H1 (cell line): Measurements from ENCODE around the gene COL17A1. TPM values are rescaled to one million over a fixed set of nuclear protein-coding genes. Genes with fewer than 3 reads are reported as not detected.

Experiments used
- CTCF ChIA-PET: fragments of 300-600 bp; sonication (Branson Sonifier 250); formaldehyde crosslinking; loops from one replicate; lab custom pipeline; 2021; ENCODE audit not compliant: partially characterized antibody; lab: Charles Lee
- POLR2A ChIA-PET: fragments of 300-600 bp; sonication (Branson Sonifier 250); formaldehyde crosslinking; loops from one replicate; lab custom pipeline; 2021; ENCODE audit warnings: inconsistent platforms; ENCODE audit not compliant: partially characterized antibody; lab: Charles Lee
- DNase-seq, 2 experiments: peaks; one replicate each; pipeline versions ENCODE4 v3.0.0 to v3.0.0-alpha.2; 2010 to 2022; ENCODE audit warnings: low spot score in 2 of 2, low read depth in 1 of 2, mixed read lengths in 1 of 2
- FAIRE-seq: peaks from 2 replicates; lab custom pipeline; 2011; peaks lifted over from hg19 to GRCh38; lab: Jason Lieb, UNC
- H2AFZ ChIP-seq: 2 replicates; pipeline ENCODE4 v1.8.1; 2012; ENCODE audit warnings: low read length, inconsistent platforms
- H2AK5ac ChIP-seq: 2 replicates; pipeline ENCODE4 v1.6.1; 2013; ENCODE audit warnings: low read depth, low read length
- H2BK120ac ChIP-seq: replicated peaks from 2 replicates; pipeline ENCODE3; 2013; ENCODE audit warnings: low read depth, low read length, inconsistent platforms
- H2BK12ac ChIP-seq: 2 replicates; pipeline ENCODE4 v1.6.1; 2013; ENCODE audit warnings: low read depth, low read length
- H2BK15ac ChIP-seq: 2 replicates; pipeline ENCODE4 v1.6.1; 2013; ENCODE audit warnings: low read length
- H2BK20ac ChIP-seq: 2 replicates; pipeline ENCODE4 v1.6.1; 2013; ENCODE audit warnings: low read length
- H2BK5ac ChIP-seq: 2 replicates; pipeline ENCODE4 v1.6.1; 2013; ENCODE audit warnings: low read depth, low read length
- H3K14ac ChIP-seq: 2 replicates; pipeline ENCODE4 v1.6.1; 2013; ENCODE audit warnings: inconsistent platforms; ENCODE audit not compliant: insufficient read length
- H3K18ac ChIP-seq: 2 replicates; pipeline ENCODE4 v1.6.1; 2013; ENCODE audit warnings: low read length; ENCODE audit errors: extremely low read depth
- H3K23ac ChIP-seq: 2 replicates; pipeline ENCODE4 v1.6.1; 2013; ENCODE audit warnings: inconsistent platforms; ENCODE audit not compliant: insufficient read length
- H3K23me2 ChIP-seq: 2 replicates; pipeline ENCODE4 v1.6.1; 2013; ENCODE audit warnings: low read depth, low read length
- H3K27ac ChIP-seq: 2 replicates; pipeline ENCODE4 v1.6.1; 2011; ENCODE audit warnings: low read depth, low read length, inconsistent platforms
- H3K27me3 ChIP-seq, 4 experiments: replicated peaks in 1 of 4; 1 replicate in 1 of 4; 2 replicates in 3 of 4; pipeline versions ENCODE4 v1.6.1 to v1.8.1; 2011 to 2013; ENCODE audit warnings: low read length in 3 of 4, mild to moderate bottlenecking in 3 of 4, inconsistent platforms in 2 of 4, mixed read lengths in 2 of 4, moderate library complexity in 1 of 4; ENCODE audit not compliant: control insufficient read depth in 3 of 4, insufficient read depth in 3 of 4; ENCODE audit errors: extremely low read depth in 1 of 4
- H3K36me3 ChIP-seq, 4 experiments: 2 replicates each; pipeline versions ENCODE4 v1.6.1 to v1.8.1; 2011 to 2013; ENCODE audit warnings: mild to moderate bottlenecking in 4 of 4, low read length in 3 of 4, moderate library complexity in 2 of 4, control low read depth in 1 of 4, inconsistent platforms in 1 of 4; ENCODE audit not compliant: insufficient read depth in 4 of 4, control insufficient read depth in 2 of 4
- H3K4ac ChIP-seq: replicated peaks from 2 replicates; pipeline ENCODE3; 2013; ENCODE audit warnings: low read length, low read depth, mixed read lengths, inconsistent platforms; ENCODE audit not compliant: insufficient read length
- H3K4me1 ChIP-seq, 4 experiments: replicated peaks in 1 of 4; 1 replicate in 1 of 4; 2 replicates in 3 of 4; pipeline versions ENCODE4 v1.6.1 to v1.8.1; 2011 to 2013; ENCODE audit warnings: low read length in 3 of 4, inconsistent platforms in 2 of 4, mixed read lengths in 1 of 4; ENCODE audit not compliant: insufficient read depth in 4 of 4, control insufficient read depth in 3 of 4
- H3K4me2 ChIP-seq, 2 experiments: 2 replicates each; pipeline versions ENCODE4 v1.6.1 to v1.8.1; 2011 to 2013; ENCODE audit warnings: low read depth in 2 of 2, low read length in 2 of 2, control low read depth in 1 of 2, inconsistent platforms in 1 of 2, mild to moderate bottlenecking in 1 of 2; ENCODE audit not compliant: insufficient read depth in 1 of 2
- H3K4me3 ChIP-seq, 4 experiments: fragments of 200-600, 300-600 bp in 1 of 4; sonication (generic), shearing (Covaris generic), sonication (Bioruptor Twin) in 1 of 4; 2 replicates each; pipeline versions ENCODE4 v1.5.1 to v1.8.1; 2011 to 2016; ENCODE audit warnings: low read length in 4 of 4, low read depth in 3 of 4, control low read depth in 2 of 4, inconsistent platforms in 2 of 4, mild to moderate bottlenecking in 2 of 4, mixed read lengths in 1 of 4, moderate library complexity in 1 of 4; ENCODE audit not compliant: insufficient read depth in 2 of 4; ENCODE audit errors: extremely low read depth in 1 of 4
- H3K56ac ChIP-seq: replicated peaks from 2 replicates; pipeline ENCODE3; 2013; ENCODE audit warnings: low read depth, mild to moderate bottlenecking, mixed read lengths, low read length, inconsistent platforms; ENCODE audit not compliant: insufficient read length
- H3K79me1 ChIP-seq: 2 replicates; pipeline ENCODE4 v1.6.1; 2013; ENCODE audit warnings: low read depth, low read length, control low read depth
- H3K79me2 ChIP-seq, 2 experiments: 2 replicates each; pipeline versions ENCODE4 v1.6.1 to v1.8.1; 2012 to 2013; ENCODE audit warnings: low read length in 2 of 2, mild to moderate bottlenecking in 2 of 2, inconsistent platforms in 1 of 2; ENCODE audit not compliant: insufficient read depth in 2 of 2, control insufficient read depth in 1 of 2
- H3K9ac ChIP-seq, 4 experiments: replicated peaks in 1 of 4; 1 replicate in 1 of 4; 2 replicates in 3 of 4; pipeline versions ENCODE4 v1.6.1 to v1.8.1; 2011 to 2013; ENCODE audit warnings: low read depth in 3 of 4, low read length in 3 of 4, control low read depth in 2 of 4, mild to moderate bottlenecking in 2 of 4, moderate library complexity in 2 of 4, inconsistent platforms in 1 of 4; ENCODE audit errors: extremely low read depth in 1 of 4
- H3K9me3 ChIP-seq, 2 experiments: 2 replicates each; pipeline versions ENCODE4 v1.6.1 to v1.8.1; 2012 to 2013; ENCODE audit warnings: mild to moderate bottlenecking in 2 of 2, moderate library complexity in 2 of 2, control low read depth in 1 of 2, inconsistent platforms in 1 of 2, low read depth in 1 of 2, low read length in 1 of 2, mixed read lengths in 1 of 2; ENCODE audit not compliant: insufficient read depth in 2 of 2
- H4K20me1 ChIP-seq, 2 experiments: replicated peaks in 1 of 2; 2 replicates each; pipeline versions ENCODE3 to v1.8.1; 2011 to 2013; ENCODE audit warnings: inconsistent platforms in 2 of 2, low read length in 2 of 2, mild to moderate bottlenecking in 1 of 2; ENCODE audit not compliant: insufficient read depth in 2 of 2, control insufficient read depth in 1 of 2
- H4K5ac ChIP-seq: 2 replicates; pipeline ENCODE4 v1.6.1; 2013; ENCODE audit warnings: low read length, low read depth, mixed read lengths, inconsistent platforms; ENCODE audit not compliant: insufficient read length
- H4K8ac ChIP-seq: 2 replicates; pipeline ENCODE4 v1.8.0; 2013; ENCODE audit warnings: mild to moderate bottlenecking, moderate library complexity, low read length, inconsistent platforms; ENCODE audit not compliant: insufficient read depth; ENCODE audit errors: extremely low read depth
- H4K91ac ChIP-seq: replicated peaks from 2 replicates; pipeline ENCODE3; 2013; ENCODE audit warnings: low read length, mixed read lengths, inconsistent platforms; ENCODE audit not compliant: insufficient read length
- ASH2L ChIP-seq: fragments of 200-600, 300-600 bp; sonication (generic); IDR thresholded peaks from one replicate; pipeline ENCODE4 v1.7.1; 2017; ENCODE audit warnings: low read length
- FOSL1 ChIP-seq: IDR thresholded peaks from 2 replicates; pipeline ENCODE4 v1.6.1; 2011; ENCODE audit warnings: mild to moderate bottlenecking, low read depth, low read length, moderate library complexity; ENCODE audit not compliant: insufficient read depth
- GTF2F1 ChIP-seq: IDR thresholded peaks from 2 replicates; pipeline ENCODE4 v1.6.1; 2012; ENCODE audit warnings: low read depth, low read length, improper control_type of control experiment, borderline replicate concordance
- NANOG ChIP-seq: IDR thresholded peaks from 2 replicates; pipeline ENCODE4 v1.6.1; 2011; ENCODE audit warnings: low read length, low read depth, mild to moderate bottlenecking, inconsistent platforms; ENCODE audit not compliant: insufficient read depth, poor library complexity, severe bottlenecking
- PHF8 ChIP-seq: fragments of 200-600 bp; sonication (generic); conservative IDR thresholded peaks from 2 replicates; pipeline ENCODE4 v1.7.1; 2012; ENCODE audit warnings: low read depth, mild to moderate bottlenecking, inconsistent platforms, low read length, moderate library complexity
- POLR2AphosphoS5 ChIP-seq: IDR thresholded peaks from 2 replicates; pipeline ENCODE4 v1.6.1; 2011; ENCODE audit warnings: low read depth, low read length
- RBBP5 ChIP-seq: IDR thresholded peaks from 2 replicates; pipeline ENCODE4 v1.7.1; 2012; ENCODE audit warnings: low read depth, mild to moderate bottlenecking, inconsistent platforms, low read length, moderate library complexity, borderline replicate concordance
- SIRT6 ChIP-seq: IDR thresholded peaks from one replicate; pipeline ENCODE4 v1.7.1; 2012; ENCODE audit warnings: low read length, inconsistent platforms
- SIX5 ChIP-seq: IDR thresholded peaks from 2 replicates; pipeline ENCODE4 v1.6.1; 2011; ENCODE audit warnings: mild to moderate bottlenecking, low read depth, low read length
- TEAD4 ChIP-seq: IDR thresholded peaks from 2 replicates; pipeline ENCODE4 v1.6.1; 2012; ENCODE audit warnings: low read depth, low read length, inconsistent platforms, mixed read lengths
- WGBS, 2 experiments: shearing (Covaris generic) in 1 of 2; methylation state at CpG; one replicate each; pipeline versions ENCODE4 v1.1.6 to v1.1.7; 2013 to 2015; ENCODE audit warnings: low lambda C conversion rate in 2 of 2, mixed read lengths in 2 of 2, inconsistent platforms in 1 of 2, low coverage in 1 of 2, missing lambda C conversion rate in 1 of 2; ENCODE audit not compliant: insufficient replicate concordance in 2 of 2, insufficient coverage in 1 of 2, insufficient read length in 1 of 2; ENCODE audit errors: extremely low coverage in 1 of 2, missing lambda C conversion rate in 1 of 2; 5-methylcytosine and 5-hydroxymethylcytosine counted together
- polyA plus RNA-seq, 7 experiments: library from polyadenylated mRNA; depleted of rRNA in 3 of 7; stranded (reverse) in 5 of 7; unstranded in 2 of 7; fragments of >200 nt in 5 of 7; fragments of 200-250 nt in 2 of 7; gene quantifications; 1 replicate in 5 of 7; 2 replicates in 1 of 7; 4 replicates in 1 of 7; pipeline versions ENCODE4 v1.2.1 to v1.2.3, GENCODE V29; 2011 to 2013; ENCODE audit warnings: missing spikeins in 2 of 7, mixed read lengths in 2 of 7
- total RNA-seq: library from RNA; stranded (reverse); fragmentation: NEBNext Ultra II Directional; extraction: Animal tissue kit (Norgen Biotek cat#: 25700); gene quantifications from 2 replicates; pipeline ENCODE4 v1.2.1, GENCODE V29; 2021

The COL17A1 gene
- total and polyA plus RNA-seq, 2 of the 8 experiments (the other 6 are each of a cell fraction or from before 2014, with no cell fraction given): 0.35 to 0.37 TPM

DNA sequence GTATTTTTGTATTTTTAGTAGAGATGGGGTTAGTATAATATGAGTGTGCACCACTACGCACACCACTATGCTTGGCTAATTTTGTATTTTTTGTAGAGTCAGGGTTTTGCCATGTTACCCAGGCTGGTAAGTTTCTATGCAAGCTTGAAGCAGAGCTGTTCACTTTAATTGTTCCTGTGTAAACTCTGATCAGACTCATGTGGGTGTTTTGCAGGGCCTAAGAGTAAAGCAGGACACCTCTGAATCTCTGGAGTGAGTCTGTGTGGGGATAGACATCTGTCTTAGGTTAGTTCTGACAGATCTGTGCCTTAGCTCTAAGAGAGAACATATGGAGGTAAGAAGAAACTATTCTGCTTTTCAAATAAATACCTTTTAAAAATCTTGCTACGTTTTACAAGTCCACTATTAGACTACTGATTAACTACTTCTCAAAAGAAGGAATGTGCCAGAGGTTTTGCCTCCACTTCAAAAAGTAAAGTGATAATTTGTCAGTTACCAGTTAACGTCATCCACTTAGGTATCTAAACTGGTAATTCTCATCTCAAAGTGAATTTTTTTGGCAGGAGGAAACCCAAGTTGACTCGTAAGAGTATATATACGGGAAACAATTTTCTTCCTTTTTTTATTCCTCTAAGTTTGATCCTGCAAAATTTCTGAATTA lies 1.1 kb downstream of the COL17A1 start:
- H4K91ac ChIP-seq: no peak overlapping the region
- DNase-seq (no peak), FAIRE-seq (no peak)
- no peak overlapping the region for H3K18ac ChIP-seq
- no peaks in the 10 kb centered on the region for H3K27me3 ChIP-seq
- ChIA-PET POLR2A (no interaction called here), CTCF (interaction anchor here (1.1 to 2.5 kb wide), 2 partner anchors 11 to 29 kb away, joined by 4 to 11 read pairs; no protein-coding TSS in a partner anchor)
- H4K20me1 ChIP-seq: no peaks in the 10 kb centered on the region
- H2BK15ac ChIP-seq: no peak overlapping the region
- no peak overlapping the region for H3K27ac ChIP-seq
- no peak overlapping the region for H3K14ac ChIP-seq
- no peak overlapping the region for H4K8ac ChIP-seq
- no peak overlapping the region for H4K5ac ChIP-seq
- H3K23ac ChIP-seq: no peak overlapping the region
- no peaks in the 10 kb centered on the region for H3K79me1 ChIP-seq
- H3K4me3 ChIP-seq: no peak overlapping the region
- TF ChIP-seq SIRT6 (no peak), GTF2F1 (no peak), NANOG (no peak), POLR2AphosphoS5 (no peak), FOSL1 (no peak), RBBP5 (no peak), ASH2L (no peak), SIX5 (no peak), TEAD4 (no peak), PHF8 (no peak)
- no peak overlapping the region for H3K9ac ChIP-seq
- H2BK20ac ChIP-seq: no peak overlapping the region
- no peak overlapping the region for H2AK5ac ChIP-seq
- H3K9me3 ChIP-seq: no peaks in the 10 kb centered on the region
- H3K36me3 ChIP-seq: no peaks in the 10 kb centered on the region
- no peak overlapping the region for H3K4me2 ChIP-seq
- H3K4ac ChIP-seq: no peak overlapping the region
- H3K23me2 ChIP-seq: no peaks in the 10 kb centered on the region
- no peak overlapping the region for H2BK120ac ChIP-seq
- WGBS, 2 experiments: 86% methylated on average over 5 of the region's 5 CpGs; no CpG with 5 or more reads in 1 of the 2 experiments
- H2BK5ac ChIP-seq: no peak overlapping the region
- no peaks in the 10 kb centered on the region for H3K79me2 ChIP-seq
- H3K56ac ChIP-seq: no peak overlapping the region
- H2BK12ac ChIP-seq: no peak overlapping the region
- H3K4me1 ChIP-seq: peaks cover 0 to 6% (median 0%) of the 10 kb centered on the region in 4 experiments; a peak in 4 of 7 replicates
- no peak overlapping the region for H2AFZ ChIP-seq
